ENCODE data around the gene GDA.

DNA sequence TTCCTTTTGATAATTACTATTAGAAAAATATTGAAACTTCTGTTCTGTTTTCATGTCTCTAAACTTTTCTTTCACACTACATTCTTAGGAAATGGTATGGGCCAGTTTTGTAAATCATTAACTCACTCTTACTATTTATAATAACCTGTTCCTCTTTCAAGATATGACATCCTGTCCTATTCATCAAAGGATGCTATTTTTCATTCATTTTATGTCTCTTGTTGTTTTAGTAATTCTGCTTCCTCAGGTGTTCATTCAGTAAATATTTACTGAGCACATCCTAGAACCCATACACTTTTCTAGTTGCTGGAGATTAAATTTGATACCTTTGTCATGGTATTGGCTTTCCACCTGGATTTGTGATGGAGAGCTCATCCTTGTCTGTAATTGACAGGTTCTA, 58.0 kb downstream of the GDA start:
- TF ChIP-seq, protein P1, sequence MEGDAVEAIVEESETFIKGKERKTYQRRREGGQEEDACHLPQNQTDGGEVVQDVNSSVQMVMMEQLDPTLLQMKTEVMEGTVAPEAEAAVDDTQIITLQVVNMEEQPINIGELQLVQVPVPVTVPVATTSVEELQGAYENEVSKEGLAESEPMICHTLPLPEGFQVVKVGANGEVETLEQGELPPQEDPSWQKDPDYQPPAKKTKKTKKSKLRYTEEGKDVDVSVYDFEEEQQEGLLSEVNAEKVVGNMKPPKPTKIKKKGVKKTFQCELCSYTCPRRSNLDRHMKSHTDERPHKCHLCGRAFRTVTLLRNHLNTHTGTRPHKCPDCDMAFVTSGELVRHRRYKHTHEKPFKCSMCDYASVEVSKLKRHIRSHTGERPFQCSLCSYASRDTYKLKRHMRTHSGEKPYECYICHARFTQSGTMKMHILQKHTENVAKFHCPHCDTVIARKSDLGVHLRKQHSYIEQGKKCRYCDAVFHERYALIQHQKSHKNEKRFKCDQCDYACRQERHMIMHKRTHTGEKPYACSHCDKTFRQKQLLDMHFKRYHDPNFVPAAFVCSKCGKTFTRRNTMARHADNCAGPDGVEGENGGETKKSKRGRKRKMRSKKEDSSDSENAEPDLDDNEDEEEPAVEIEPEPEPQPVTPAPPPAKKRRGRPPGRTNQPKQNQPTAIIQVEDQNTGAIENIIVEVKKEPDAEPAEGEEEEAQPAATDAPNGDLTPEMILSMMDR (IDR thresholded peaks at IDR 0.05) = no peak
- TF ChIP-seq POLR2A (IDR thresholded peaks at IDR 0.05) = no peak

Measured in body of pancreas (tissue), 4 donors.